Keratinocyte (primary cell): ENCODE measurements around the gene SDK1.

Experiments used
- CTCF ChIP-seq, 3 experiments: IDR thresholded peaks in 1 of 3; conservative IDR thresholded peaks in 1 of 3; optimal IDR thresholded peaks in 1 of 3; 2 replicates in 2 of 3; 3 replicates in 1 of 3; pipeline versions ENCODE3 to v1.5.1; 2011; ENCODE audit warnings: low read length in 3 of 3, mild to moderate bottlenecking in 3 of 3, moderate library complexity in 2 of 3, control low read depth in 1 of 3, inconsistent platforms in 1 of 3; ENCODE audit not compliant: insufficient read depth in 2 of 3; ENCODE audit errors: extremely low read depth in 1 of 3
- EZH2 ChIP-seq: IDR thresholded peaks from one replicate; pipeline ENCODE4 v1.6.1; 2012; ENCODE audit warnings: inconsistent platforms, mild to moderate bottlenecking, low read length, moderate library complexity

- TF ChIP-seq CTCF (optimal IDR thresholded peaks at IDR 0.05 in 1 of 3, IDR thresholded peaks at IDR 0.05 in 1 of 3, conservative IDR thresholded peaks at IDR 0.05 in 1 of 3; ENCODE audit: extremely low read depth in 1 of 3, insufficient read depth in 2 of 3, low read length in 3 of 3), result no peak
- no peak for TF ChIP-seq EZH2
Observed at GRCh38 chr7:3326246-3326645, 25.2 kb downstream of the SDK1 start.
